Right atrium auricular region (tissue), 2 donors: ENCODE results near the gene FBXO48. TPM values are rescaled to one million over a fixed set of nuclear protein-coding genes. Genes with fewer than 3 reads are reported as not detected.

Source experiments
- DNase-seq: peaks from one replicate; pipeline ENCODE4 v3.0.0-alpha.2; 2019; ENCODE audit warnings: low spot score
- H3K27ac ChIP-seq, 2 donors: fragments of 200-600 bp; sonication (generic); 1 replicate in 1 of 2; 2 replicates in 1 of 2; pipeline ENCODE4 v1.5.1; 2016 to 2019
- H3K27me3 ChIP-seq, 2 donors: fragments of 200-600 bp; sonication (generic); one replicate each; pipeline versions ENCODE4 v1.5.1 to v1.6.0; 2017 to 2019
- H3K36me3 ChIP-seq: fragments of 200-600 bp; sonication (generic); one replicate; pipeline ENCODE4 v1.5.1; 2016
- H3K4me1 ChIP-seq, 2 donors: fragments of 200-600 bp; sonication (generic); one replicate each; pipeline versions ENCODE4 v1.5.1 to v1.6.0; 2017 to 2019
- H3K4me3 ChIP-seq, 2 donors: fragments of 200-600 bp; sonication (generic); 1 replicate in 1 of 2; 2 replicates in 1 of 2; pipeline ENCODE4 v1.5.1; 2017 to 2019; ENCODE audit warnings: mild to moderate bottlenecking in 1 of 2, moderate library complexity in 1 of 2
- H3K9me3 ChIP-seq, 2 donors: fragments of 200-600 bp; sonication (generic); one replicate each; pipeline ENCODE4 v1.5.1; 2019
- CTCF ChIP-seq, 2 donors: fragments of 200-600 bp; sonication (generic); IDR thresholded peaks; one replicate each; pipeline ENCODE4 v1.5.1; 2019; ENCODE audit warnings: antibody characterized with exemption in 2 of 2
- total RNA-seq, 2 donors: library from RNA; depleted of rRNA; stranded (reverse); fragments of >200 nt; gene quantifications; one replicate each; pipeline ENCODE4 v1.1.0, GENCODE V29; 2016

The FBXO48 gene
- total RNA-seq, 2 donors from 2014 or later = 0.33 to 0.67 TPM

DNA sequence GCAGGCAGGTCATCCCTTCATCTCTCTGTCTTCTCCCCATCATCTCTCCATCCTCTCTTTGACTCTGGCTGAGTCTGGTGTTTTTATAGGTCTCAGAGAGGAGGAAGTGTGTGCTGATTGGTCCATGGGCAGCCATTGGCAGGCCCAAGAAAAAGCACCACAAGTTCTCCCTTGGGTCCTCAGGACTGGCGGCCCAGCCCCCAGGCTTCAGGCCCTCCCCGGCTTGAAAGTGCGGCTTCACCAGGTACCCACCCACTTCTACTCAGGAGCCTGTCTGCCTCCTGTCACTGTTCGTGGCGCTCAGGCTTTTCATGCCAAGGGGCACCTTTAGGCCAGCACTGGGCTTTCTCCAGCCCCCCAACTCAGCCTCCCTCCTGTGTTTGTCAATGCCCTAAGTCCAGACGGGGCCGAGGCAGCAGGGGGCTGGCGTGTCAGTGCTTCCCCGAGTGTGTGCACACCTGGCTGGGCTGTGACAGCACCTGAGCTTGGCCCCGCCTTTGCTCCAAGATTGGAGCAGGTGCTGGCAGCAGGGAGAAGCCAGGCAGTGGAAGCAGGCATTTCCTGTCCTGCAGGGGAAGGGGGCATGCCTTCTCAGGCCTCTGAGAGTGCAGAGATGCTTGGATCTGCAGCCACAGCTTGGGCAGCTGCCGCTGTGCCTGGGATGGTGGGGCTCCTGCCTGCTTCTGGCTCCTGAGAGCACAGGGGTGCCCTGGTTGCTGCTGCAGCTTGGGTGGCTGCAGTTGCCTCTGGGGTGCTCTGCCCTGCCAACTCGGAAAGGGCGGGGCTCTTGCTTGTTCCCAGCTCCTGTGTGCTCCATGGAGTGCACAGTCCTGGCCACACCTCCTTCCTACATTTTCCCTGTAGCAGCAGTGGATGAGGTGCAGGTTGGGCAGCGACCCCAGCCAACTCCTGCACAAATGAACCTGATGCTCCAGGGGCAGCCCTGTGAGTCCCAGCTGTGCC lies 34.1 kb downstream of the FBXO48 start:
- no peak for DNase-seq
- no peak for TF ChIP-seq CTCF (IDR thresholded peaks at IDR 0.05)
- peaks cover 0 to 19% of the 10 kb centered on the region in 2 donors for H3K4me1 ChIP-seq
- no peaks in the 10 kb centered on the region for H3K36me3 ChIP-seq
- no peak overlapping the region for H3K4me3 ChIP-seq
- H3K27ac ChIP-seq = no peak overlapping the region
- no peaks in the 10 kb centered on the region for H3K9me3 ChIP-seq
- H3K27me3 ChIP-seq = no peaks in the 10 kb centered on the region

DNA sequence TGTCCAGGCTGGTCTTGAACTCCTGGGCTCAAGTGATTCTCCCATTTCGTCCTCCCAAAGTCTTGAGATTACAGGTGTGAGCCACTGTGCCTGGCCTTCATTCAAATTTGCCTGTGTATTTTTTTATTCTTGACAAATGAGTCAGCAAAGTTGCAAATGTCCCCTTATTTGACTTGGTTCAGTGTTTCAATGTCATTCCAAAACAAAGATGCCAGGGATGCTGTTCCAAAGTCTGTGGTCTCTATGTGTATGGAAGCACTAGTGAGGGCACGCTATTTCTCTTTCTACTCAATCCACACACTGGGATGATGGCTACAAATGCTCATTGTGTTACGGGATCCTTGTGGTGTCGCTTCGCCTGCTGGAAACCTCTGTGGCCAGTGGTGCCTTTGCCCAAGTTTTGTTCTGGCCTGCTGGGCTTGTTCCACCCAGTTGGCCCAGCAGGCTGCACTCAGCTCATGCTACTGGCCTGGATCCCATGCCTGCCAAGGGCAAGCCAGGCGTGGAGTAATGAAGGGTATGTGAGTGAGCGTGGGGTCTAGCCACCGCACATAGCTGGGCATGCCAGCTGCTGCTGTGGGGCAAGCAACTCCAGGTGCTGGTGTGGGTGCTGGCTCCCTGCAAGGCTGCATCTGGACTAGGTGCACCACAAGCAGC lies 35.6 kb downstream of the FBXO48 start:
- Histone ChIP-seq H3K4me1 (peaks cover 0 to 13% of the 10 kb centered on the region in 2 donors), H3K27me3 (no peaks in the 10 kb centered on the region), H3K27ac (no peak overlapping the region), H3K36me3 (no peaks in the 10 kb centered on the region), H3K9me3 (no peaks in the 10 kb centered on the region), H3K4me3 (no peak overlapping the region)
- no peak for DNase-seq
- no peak for TF ChIP-seq CTCF (IDR thresholded peaks at IDR 0.05)

DNA sequence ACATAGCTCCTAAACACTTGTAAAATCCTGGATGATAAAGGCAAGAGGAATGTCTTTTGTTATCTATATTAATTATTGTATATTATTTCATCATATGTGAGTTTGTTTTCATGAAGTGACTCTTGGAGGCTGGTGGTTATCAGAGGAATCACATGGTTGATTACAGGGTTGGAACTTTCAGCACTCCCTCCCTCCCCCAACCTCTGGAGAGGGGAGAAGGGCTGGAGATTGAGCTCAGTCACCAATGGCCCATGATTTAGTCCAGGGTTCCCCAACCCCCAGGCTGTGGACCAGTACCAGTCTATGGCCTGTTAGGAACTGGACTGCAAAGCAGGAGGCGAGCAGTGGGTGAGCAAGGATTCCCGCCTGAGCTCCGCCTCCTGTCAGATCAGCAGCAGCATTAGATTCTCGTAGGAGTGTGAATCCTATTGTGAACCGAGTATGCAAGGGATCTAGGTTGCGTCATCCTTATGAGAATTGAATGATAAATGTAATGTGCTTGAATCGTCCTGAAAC lies 37.7 kb downstream of the FBXO48 start:
- TF ChIP-seq CTCF (IDR thresholded peaks at IDR 0.05) = no peak
- Histone ChIP-seq H3K36me3 (no peaks in the 10 kb centered on the region), H3K27ac (no peak overlapping the region), H3K4me1 (peaks cover 0 to 5% of the 10 kb centered on the region in 2 donors), H3K9me3 (no peaks in the 10 kb centered on the region), H3K4me3 (no peak overlapping the region), H3K27me3 (no peaks in the 10 kb centered on the region)
- no peak for DNase-seq

GRCh38 chr2:68428746-68429145 lies 38.3 kb downstream of the FBXO48 start:
- DNase-seq = no peak
- Histone ChIP-seq H3K27me3 (no peaks in the 10 kb centered on the region), H3K9me3 (no peaks in the 10 kb centered on the region), H3K4me1 (peaks cover 0 to 5% of the 10 kb centered on the region in 2 donors), H3K36me3 (no peaks in the 10 kb centered on the region), H3K27ac (no peak overlapping the region), H3K4me3 (no peak overlapping the region)
- no peak for TF ChIP-seq CTCF (IDR thresholded peaks at IDR 0.05)

DNA sequence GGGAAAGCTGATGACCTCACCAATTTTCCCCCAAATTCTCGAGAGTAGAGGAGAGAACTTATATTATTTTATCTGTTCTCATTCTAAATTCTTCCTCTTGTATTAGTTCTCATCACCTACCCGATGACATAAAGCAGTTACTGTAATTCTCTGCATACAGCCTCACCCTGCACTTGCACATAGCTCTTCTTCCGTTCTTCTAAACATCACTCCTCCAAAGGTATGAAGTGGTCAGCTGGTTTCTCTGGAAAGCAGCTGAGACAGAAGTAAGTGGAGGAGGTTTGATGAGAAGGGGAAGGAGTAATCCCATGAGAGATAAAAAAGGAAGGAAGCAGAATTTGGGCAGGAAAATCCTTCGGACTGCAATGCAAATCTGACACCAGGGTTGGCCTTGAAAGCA lies 39.0 kb downstream of the FBXO48 start:
- no peaks in the 10 kb centered on the region for H3K36me3 ChIP-seq
- H3K4me1 ChIP-seq = peaks cover 0 to 5% of the 10 kb centered on the region in 2 donors
- no peak for TF ChIP-seq CTCF (IDR thresholded peaks at IDR 0.05)
- no peak overlapping the region for H3K4me3 ChIP-seq
- H3K27ac ChIP-seq = no peak overlapping the region
- no peaks in the 10 kb centered on the region for H3K9me3 ChIP-seq
- no peak for DNase-seq
- H3K27me3 ChIP-seq = no peaks in the 10 kb centered on the region
